ENCODE results near the gene APP.

The APP gene

DNA sequence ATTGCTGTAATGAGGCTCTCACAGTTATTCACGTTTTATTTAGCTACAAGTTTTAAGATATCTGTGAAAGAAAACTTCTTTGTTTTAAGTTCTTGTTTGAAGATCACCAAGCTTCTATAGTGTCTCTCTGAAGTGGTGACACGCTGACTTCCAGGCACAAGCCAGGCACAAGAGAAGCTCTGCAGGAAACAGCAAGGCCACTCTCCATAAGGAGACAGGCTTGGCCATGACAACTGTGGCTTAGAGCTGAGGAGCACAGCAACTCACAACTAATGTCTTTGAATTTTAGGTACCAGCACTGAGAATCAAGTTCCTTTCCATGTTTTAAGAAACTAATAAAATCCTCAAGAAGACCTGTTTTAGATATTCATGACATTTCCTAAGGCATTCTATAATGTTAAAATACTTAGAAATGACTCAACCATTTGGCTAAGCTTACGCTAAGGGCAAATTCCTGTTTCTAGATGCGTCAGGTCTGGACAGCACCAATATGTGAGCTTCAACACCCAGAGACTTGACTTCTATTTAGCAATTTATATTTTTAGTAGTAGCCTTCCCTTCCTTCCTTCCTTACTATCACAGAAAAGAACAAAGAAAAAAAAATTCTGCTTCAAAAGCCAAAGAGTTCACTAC is 40.2 kb downstream of the APP start:
- FAIRE-seq (no peak), DNase-seq (ENCODE audit: insufficient read length, low spot score) (no peak)

DNA sequence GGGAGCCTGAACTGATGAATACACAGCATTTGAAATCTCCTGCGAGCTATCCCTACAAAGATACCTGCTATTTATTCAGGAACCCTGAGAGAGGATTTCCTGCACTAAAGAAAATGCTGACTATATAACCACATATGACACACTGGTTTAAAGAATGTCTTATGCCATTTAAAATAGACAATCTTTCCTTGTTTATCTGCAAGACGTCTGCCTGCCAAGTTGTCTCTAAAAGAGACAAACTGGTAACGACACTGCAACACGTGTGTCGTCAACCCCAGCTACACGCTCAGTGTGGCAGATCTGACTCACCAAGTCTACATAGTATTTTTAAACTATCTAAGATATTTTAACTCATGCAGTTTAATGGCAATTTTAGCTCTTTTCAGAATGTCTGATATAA is 42.7 kb downstream of the APP start:
- DNase-seq (ENCODE audit: insufficient read length, low spot score) (no peak), FAIRE-seq (no peak)

DNA sequence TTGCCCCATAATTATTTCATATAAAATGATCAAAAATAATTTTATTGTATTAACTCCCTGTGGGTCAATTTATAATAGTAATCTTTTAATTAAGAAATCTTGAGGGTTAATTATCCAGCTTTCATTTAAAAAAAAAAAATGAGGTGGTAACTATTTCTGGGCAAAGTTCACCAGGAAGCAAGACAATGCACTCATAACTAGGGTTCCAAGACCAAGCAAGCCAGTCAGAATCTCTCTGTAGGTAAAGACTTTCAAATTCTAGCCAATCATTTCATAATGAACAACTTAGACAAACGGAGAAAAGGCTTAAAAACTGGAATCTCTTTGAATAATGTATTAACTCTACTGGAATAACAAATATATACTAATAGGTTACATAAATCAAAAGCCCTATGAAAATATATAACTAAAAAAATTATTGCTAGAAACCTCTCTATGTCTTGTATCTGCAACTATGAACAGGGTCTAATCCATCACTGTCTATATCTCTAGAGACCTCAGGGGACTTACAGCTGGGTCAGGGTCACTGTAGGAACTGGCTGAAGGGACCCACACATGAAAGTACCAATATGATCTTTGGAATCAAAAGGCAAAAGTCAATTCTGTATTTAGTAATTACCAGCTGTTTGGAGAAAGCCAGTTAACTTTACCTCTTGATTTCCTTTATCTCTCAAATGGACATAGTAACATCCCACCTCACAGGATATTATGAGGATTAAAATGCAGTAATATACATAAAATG is 43.3 kb downstream of the APP start:
- FAIRE-seq, result no peak
- no peak for DNase-seq (ENCODE audit: insufficient read length, low spot score)

DNA sequence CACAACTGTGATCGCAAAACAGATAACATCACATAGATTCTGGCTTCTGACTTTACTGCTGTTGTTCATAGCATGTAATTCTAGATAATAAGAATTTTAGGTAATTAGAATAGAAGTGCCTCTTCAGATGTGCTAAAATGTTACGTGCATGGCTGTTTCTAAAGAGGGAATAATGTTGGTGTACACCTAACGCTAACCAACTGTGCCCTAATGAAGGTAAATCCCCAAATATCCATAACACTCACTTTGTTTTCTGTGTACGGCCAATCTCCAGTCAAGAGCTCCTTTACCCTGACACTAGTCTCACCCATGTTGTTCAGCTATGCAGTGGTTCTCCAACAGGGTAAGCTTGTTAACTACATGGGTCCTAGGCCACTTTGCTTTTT is 44.4 kb downstream of the APP start:
- DNase-seq (ENCODE audit: insufficient read length, low spot score) (no peak), FAIRE-seq (no peak)

DNA sequence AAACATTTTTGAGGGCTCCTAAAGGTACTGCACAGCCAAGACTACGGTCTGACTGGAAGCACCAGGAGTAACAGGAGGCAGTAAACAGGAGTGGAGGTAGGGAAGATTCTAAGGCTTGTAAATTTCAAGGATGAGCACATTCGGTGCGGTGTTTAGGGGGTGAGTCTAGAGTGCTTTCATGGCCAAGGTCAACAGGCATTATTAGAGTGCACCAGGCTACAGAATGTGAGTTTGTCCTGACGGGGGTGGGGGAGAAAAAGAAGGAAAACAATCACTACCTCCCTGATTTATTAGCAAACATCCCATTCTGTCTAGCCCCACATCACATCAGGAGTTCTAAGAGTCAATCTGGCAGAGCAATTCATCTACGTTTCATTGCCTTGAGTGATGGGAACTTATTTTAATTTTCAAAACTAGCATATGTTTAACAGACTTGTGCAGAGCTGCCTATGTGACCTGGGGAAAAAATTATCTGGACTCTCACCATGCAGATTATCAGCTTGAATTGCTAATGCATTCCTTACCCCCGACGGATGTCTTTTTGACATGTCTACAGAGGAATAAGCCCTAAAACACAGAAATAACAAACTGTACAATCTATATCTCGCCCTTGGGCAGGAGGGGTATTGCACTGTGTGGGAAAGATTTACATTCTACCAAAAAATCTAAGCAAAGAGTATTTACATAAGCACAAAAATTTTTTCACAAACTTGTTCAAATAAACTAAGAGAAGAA is 45.0 kb downstream of the APP start:
- FAIRE-seq (no peak), DNase-seq (ENCODE audit: insufficient read length, low spot score) (no peak)

DNA sequence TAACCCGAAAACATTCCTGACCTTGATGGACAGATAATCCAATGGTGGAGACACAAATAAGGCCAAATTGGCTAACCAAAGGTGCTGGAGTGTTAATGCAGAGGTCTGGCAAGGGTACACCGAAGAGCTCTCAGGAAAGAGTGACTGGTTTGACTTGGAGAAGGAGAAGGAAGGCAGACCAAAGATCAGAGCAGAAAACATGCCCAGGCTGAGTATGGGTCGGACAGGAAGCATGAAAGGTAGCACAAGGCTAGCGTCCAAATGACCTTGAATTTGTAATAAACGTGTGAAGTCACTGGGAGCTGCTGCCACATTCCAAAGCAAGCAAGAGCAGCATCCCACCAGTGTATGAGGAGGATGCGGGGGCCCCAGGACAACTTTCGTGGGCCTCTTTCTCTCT is 45.7 kb downstream of the APP start:
- FAIRE-seq, result peak; percentile 54
- DNase-seq (ENCODE audit: insufficient read length, low spot score), result no peak

DNA sequence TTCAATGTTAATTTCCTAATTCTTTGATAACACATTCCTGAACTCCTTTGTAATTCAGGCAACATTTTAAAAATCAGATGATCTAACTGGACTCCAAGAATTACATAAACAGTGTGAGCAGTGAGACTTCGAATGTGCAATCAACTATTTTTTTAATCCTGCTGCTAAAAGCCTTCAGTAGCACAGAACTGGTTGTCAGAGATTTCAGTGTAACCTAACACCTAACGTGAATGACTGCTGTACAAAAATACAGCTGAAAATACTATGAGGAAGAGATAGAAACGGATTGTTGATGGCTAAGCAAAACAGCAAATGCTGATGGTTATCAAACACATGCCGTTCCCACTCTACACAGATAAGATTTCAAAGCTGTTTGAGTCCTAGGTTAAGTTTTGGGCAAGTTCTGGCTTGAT is 46.1 kb downstream of the APP start:
- peak; percentile 36 for FAIRE-seq

DNA sequence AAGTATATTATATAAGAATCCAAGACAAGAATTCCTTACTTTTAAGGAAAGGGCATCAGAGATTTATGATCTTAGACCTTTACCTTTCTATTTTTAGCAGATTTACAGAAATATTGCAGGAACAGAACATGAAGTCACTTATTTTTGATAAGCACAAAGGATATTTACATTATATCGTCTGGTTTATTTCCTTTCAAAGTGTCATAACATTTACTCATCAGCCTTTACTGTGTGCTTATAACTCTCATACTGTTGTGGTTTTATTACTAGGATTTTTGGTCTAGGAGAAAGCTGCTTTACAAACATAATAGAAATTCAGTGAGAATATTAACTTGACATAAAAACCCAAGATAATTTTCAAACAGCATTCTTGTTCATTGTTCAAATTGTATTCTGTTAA is 47.6 kb downstream of the APP start:
- DNase-seq (ENCODE audit: insufficient read length, low spot score) (no peak), FAIRE-seq (no peak)

More for the DNA sequence above, 46.1 kb downstream of the APP start:
- no peak for DNase-seq (ENCODE audit: insufficient read length, low spot score)

DNA sequence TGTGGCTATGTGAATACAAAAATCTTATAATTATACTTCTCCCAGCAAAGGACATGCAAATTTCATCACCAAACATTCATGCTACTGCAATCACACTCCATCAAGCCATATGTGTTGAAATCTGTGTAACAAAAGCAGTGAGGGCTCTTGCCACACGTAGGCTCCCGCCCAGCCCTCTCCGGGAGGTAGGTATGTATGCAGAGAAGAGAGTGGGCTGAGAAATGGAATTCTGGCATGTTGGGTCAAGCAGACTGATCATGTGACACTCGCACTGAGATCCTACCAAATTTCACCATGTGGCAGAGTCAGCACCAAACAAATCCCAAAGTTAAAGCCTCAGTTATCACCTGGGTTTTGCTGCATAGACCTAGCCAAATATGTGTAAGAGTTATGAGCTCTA is 49.7 kb downstream of the APP start:
- DNase-seq (ENCODE audit: insufficient read length, low spot score) (no peak), FAIRE-seq (no peak)

DNA sequence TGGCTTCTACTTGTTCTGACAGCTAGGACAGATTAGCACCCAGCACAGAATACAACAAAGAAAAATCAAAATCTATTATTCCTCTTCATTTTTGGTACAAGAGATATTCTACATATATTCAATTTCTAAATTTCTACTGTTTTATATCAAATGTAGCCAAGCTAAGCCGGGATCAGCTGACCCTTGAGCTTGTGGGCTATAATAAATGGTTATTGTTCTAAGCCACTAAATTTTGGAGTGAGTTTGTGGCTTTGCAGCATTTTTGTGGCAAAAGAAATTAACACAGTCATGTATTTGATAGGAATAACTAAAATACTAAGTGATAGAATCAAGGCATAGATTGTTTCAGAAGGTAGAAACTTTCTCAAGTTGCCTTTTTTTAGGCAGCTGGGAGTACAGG is 50.7 kb downstream of the APP start:
- FAIRE-seq (no peak), DNase-seq (ENCODE audit: insufficient read length, low spot score) (no peak)

DNA sequence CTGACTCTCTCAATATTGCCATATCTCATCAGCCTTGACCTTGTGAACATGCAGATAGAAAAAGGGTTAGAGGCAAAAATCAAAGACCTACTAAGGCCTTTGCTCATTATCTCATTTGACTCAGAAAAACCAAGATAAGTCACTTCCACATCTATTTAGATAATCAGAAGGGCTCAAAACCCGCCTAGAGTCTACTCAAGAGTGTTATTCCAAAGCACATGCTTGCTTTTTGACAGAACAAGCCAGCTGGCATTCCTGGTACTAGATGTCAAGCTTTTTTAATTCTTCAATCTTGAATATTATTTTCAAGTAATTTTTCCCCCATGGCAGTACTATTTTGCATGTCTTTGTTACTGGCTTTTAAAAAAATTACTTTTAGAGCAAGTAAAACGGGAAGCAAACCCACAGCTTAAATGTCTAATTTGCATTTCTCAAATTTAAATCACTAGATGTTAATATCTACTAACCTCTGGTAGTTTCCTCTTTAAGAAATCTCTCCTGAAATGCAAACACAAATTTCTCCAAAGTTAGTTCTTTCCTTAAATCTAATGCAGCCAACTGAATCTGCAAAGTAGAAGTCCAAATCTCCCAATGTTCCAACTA is 51.5 kb downstream of the APP start:
- DNase-seq (ENCODE audit: insufficient read length, low spot score), result no peak
- no peak for FAIRE-seq

DNA sequence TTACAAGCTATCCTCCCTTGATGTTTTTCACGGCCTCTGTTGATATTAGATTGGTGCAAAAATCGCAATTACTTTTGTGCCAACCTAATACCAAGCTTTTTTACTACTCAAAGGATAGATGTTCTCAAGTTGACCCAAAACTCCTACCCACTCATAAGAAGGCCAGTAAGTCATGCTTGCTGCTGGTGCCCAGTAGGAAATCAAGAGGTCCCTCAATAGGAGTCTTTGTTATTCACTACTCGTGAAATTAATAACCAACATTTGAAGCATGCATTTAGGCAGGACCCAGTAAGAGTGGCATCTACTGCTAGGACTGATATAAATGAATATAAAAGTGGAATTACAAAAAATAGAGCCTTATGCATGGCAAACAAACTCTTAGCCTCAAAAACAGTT is 52.6 kb downstream of the APP start:
- no peak for FAIRE-seq
- DNase-seq (ENCODE audit: insufficient read length, low spot score), result no peak

DNA sequence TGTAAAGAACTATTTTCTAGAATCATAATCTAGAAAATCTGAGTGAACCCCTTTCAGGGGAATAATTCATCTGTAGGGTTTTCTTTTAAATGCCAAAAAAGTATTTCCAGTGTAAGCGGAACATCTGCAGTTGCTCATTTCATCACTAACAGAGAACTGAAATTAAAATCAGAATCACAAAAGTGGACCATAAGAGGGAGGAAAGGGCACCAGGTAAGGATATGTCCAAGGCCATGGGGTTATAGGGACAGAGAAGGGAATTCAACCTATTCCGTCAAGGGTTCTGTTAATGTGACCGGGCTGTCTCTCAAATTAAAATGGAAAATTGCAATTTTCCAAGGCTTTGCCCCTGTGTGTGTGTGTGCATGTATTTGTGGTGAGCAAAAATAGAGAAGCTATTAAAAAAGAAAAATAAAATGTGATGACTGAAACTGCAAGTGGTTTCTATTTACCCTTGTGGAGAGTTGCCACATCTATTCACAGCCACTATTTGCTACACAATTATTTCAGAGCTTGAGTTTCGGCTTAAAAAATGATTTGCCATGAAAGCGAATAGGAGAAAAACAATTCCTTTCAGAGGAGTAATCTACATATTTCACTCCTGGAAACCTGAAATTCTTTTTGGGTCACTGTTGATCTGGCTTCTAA is 53.1 kb downstream of the APP start:
- FAIRE-seq, result no peak
- DNase-seq (ENCODE audit: insufficient read length, low spot score), result no peak

DNA sequence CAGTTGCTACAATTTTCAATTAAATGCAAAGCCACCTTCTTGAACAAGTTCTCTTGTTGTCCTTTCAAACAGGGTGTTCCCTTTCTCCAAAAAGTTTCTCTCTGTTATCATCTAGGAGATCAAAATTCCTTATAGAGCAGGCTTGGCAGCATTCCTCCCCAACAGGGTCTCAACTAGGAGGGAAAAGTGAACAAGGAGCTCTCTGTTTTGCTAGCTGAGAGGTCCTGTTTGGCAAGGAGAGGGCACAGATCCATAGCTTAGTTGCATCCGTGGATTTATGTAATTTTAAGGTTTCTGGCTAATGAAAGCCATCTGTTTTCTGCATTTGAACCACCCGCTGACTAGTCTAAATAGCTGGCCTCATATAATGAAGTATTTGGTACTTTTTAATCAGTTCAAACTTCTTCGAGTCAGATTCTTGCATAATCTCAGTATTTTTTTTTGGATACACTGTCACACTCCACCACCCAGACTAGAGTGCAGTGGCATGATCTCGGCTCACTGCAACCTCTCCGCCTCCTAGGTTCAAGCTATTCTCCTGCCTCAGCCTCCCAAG is 54.0 kb downstream of the APP start:
- DNase-seq (ENCODE audit: insufficient read length, low spot score) (no peak), FAIRE-seq (no peak)

DNA sequence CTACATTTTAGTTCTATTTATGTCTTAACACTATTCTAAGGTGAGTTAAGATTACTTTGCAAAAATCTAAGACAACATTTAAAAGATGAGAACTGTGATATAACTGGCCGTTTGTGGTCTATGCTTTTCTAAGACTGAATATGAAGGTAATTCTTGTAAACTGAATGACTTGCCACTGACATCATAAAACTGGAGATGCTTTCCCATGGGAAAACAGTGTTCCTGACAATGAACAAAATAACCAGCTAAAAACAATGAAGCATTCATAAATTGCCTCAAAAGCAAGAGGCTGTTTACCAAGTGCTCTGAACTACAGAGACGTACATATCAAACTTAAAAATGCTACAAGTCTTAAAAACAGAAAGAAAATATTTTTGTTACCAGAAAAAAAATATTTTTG is 54.7 kb downstream of the APP start:
- no peak for FAIRE-seq
- DNase-seq (ENCODE audit: insufficient read length, low spot score), result no peak

DNA sequence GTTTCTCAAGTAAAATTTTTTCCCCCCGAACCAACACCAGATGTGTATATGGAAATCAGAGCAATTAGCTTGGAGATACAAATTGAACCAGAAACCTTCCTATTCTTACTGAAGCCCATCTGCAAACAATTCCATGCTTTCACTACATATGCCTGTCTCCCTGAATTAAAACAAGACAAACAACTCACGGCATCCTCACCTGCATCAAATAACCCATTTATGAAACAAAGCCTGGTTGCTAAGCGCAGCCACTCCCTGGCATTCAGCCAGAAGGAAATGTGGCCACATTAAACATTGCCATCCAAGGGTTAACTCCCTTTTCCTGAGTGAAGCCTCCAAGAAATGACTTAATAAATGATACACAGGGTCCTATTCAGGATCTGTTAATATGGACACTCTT is 55.3 kb downstream of the APP start:
- FAIRE-seq, result no peak

DNA sequence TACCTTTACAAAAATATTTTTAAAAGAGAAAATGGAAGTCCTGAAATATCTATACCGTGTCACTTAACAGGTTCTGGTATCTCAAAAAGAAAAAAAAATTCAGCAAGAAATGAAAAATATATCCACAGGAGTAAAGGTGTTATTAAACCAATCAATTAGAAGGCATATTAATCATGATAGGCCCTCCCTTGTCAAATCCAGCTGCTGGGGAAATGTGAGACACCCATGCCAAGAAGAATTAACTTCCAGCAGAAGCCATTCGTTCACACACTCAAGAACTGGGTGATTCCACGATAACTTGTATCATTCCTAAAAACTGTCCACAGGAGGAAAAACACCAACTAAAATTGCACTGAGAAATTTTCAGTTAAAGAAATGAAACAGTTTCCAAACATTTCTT is 57.6 kb downstream of the APP start:
- FAIRE-seq (no peak), DNase-seq (ENCODE audit: insufficient read length, low spot score) (no peak)

More for the DNA sequence above, 55.3 kb downstream of the APP start:
- DNase-seq (ENCODE audit: insufficient read length, low spot score), result no peak

DNA sequence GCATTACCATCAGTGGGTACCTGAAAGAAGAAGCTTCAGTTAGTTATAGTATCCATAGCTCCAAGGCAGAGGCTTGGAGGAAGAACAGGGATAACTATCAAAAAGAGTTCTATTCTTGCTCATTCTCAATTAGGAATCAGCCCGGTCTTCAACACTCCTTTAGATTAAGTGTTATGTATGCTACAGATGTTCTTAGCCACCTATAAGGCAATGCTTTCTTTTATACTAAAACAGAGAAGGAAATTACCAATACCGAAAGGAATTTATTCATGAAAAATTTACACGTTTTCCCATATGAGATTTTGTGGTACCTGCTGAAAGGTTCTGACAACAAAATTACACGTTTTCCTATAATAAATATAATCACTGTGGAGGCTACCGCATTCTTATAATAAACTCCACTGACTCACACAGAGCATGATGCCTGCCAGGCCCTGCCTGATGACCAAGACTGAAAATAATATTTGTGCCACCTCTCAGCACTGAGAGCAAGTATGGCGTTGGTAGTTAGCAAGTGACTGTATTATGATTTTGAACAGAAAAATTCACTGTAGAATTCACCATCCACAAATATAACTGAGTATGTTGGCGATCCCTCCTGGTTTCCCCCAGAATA is 58.3 kb downstream of the APP start:
- DNase-seq (ENCODE audit: insufficient read length, low spot score) (no peak), FAIRE-seq (no peak)

DNA sequence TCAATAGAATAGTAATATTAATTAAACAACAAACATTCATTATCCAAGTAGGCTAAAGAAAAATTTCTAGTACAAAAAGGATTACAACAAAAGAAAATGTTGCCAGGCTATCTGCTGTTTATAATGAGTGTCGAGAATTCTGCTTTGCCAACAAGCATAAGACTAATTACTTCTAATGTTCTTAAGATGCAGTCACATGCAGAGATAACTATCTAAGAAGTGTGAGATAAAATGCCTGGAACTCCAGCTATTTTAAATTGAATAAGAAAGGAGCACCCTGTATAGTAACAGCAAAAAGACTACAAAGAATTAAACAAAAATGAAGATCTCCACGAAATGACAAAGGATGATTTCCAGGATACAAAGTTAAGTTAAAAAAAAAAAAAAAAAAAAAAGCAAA is 59.9 kb downstream of the APP start:
- no peak for FAIRE-seq

DNA sequence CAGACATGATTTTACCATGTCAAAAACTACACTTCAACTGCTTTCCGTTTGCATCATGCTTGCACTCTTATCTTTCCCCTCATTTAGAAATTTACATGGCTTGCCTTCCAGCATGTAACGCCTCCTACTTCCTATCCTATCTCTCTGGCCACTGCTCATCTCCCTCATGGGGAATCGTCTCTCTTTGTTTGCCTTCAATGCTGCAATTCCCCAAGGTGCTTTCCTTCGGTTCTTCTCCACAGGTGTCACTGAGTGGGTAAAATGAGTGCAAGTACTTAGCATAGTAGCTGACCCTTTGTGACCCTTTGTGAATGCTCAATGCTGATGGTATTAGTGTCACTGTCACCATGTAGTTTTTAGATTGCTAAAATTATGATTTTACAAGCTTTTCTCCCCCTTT is 63.1 kb downstream of the APP start:
- no peak for FAIRE-seq
- no peak for DNase-seq (ENCODE audit: insufficient read length, low spot score)

More for the DNA sequence above, 59.9 kb downstream of the APP start:
- no peak for DNase-seq (ENCODE audit: insufficient read length, low spot score)

Measured in HTR-8/SVneo (cell line).